Measurements from ENCODE around the gene ASPG.

The ASPG gene

GRCh38 chr14:104133496-104133895, 48.0 kb downstream of the ASPG start:
- DNase-seq (ENCODE audit: low read depth), result no peak
- H3K4me3 ChIP-seq (ENCODE audit: low read depth, low read length), result no peak overlapping the region
- TF ChIP-seq CTCF (conservative IDR thresholded peaks at IDR 0.05; ENCODE audit: low read depth, low read length), result no peak

DNA sequence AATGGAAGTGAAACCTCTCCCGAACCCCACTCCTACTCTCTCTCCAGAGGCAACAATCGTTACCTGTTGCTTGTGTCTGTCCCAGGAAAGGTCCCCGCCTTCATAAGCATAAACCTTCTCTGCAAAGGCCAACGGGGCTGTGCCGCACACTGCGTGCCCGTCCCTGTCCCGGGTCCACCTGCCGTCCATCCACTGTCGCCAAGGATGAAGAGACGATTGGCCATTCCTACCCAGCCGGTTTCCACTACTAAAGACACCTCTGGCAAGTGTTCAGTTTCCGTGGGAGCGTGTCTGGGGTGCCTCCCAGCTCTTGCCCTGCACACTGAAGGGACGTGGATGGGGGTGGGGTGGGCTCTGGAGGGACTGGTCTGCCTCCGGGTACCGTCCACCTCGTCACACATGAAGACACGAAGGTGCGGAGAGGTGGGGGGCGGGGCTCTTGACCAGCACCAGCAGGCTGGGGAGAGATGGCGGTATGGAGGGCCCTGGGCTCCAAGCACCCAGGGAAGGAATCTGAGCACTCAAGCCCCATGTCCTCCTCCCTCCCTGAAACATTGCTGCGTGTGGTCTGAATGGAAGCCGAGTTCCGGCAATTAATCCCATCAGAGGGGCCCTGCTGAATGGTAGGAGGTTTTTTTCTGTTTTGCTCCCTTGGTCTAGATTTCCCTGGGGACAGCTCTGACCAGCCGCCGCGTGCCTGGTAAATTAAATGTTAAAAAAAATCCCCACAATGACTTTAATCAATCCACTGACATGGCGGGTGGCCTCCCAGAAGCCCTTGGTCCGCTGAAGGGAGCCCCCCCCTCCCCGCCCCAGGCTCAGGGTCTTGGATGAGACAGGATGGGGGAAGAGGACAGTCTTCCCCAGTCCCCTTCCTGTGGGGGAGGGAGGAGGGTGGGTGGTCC, 48.8 kb downstream of the ASPG start:
- DNase-seq (ENCODE audit: low read depth), result no peak
- H3K4me3 ChIP-seq (ENCODE audit: low read depth, low read length), result no peak overlapping the region
- no peak for TF ChIP-seq CTCF (conservative IDR thresholded peaks at IDR 0.05; ENCODE audit: low read depth, low read length)

- DNase-seq (ENCODE audit: low read depth), result peak; percentile 43
- no peak overlapping the region for H3K4me3 ChIP-seq (ENCODE audit: low read depth, low read length)
- TF ChIP-seq CTCF (conservative IDR thresholded peaks at IDR 0.05; ENCODE audit: low read depth, low read length), result peak; percentile 53
Observed at GRCh38 chr14:104135121-104135903, 49.8 kb downstream of the ASPG start.

GRCh38 chr14:104135904-104136471, 50.5 kb downstream of the ASPG start:
- H3K4me3 ChIP-seq (ENCODE audit: low read depth, low read length), result no peak overlapping the region
- DNase-seq (ENCODE audit: low read depth), result no peak

DNA sequence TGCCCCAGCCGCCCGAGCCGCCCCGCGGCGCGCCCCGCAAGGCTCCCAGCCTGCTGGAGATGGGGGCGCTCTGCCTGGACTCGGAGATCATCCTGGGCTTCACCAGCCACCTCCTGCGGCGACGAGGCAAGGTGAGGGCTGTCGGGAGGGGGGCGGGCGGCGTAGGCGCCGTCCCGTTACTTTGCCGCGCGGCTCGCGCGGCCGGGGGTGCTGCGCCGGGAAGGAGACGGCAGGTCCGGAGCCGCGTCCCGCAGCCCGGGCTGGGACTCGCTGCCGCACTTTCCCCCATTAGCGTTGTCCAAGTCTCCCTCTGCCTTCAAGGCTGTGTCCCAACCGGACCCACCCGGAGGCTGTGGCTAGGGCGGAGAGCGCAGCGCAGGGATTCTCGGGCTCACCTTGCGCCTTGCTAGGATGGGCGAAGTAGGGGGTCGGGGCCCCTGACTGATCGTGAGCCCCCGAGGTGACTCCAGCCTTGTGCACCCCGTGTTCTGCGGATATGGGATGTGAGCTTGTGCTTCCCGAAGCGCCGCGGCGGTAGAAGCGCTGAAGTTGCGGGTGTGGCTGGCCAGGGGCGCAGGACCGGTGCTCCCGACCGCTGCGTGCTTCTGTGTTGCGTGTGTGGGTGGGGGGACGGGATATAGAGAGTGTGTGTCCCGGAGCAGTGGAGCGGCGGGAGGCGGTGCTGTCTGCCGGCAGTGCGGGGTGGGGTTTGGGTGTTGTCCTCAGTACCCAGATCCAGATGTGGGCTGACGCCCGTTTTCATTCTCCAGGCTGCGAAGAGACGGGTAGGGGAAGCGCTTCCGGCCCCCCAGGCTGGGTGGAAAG, 51.2 kb downstream of the ASPG start:
- no peak for TF ChIP-seq CTCF (conservative IDR thresholded peaks at IDR 0.05; ENCODE audit: low read depth, low read length)
- H3K4me3 ChIP-seq (ENCODE audit: low read depth, low read length), result no peak overlapping the region
- no peak for DNase-seq (ENCODE audit: low read depth)

More at GRCh38 chr14:104135904-104136471, 50.5 kb downstream of the ASPG start:
- TF ChIP-seq CTCF (conservative IDR thresholded peaks at IDR 0.05; ENCODE audit: low read depth, low read length), result no peak

- TF ChIP-seq CTCF (conservative IDR thresholded peaks at IDR 0.05; ENCODE audit: low read depth, low read length), result peak; percentile 53
- peak overlapping the region; percentile 57 for H3K4me3 ChIP-seq (ENCODE audit: low read depth, low read length)
- peak; percentile 63 for DNase-seq (ENCODE audit: low read depth)
Observed at GRCh38 chr14:104137297-104138097, 52.0 kb downstream of the ASPG start.

Measured in choroid plexus epithelial cell (primary cell).